GM19043 (cell line): ENCODE results near the gene TRPV5.

Experiments
- ATAC-seq: cut with Tn5 transposase; IDR thresholded peaks from one replicate; pipeline ENCODE4 v1.9.1; 2021; ENCODE audit warnings: low read depth; ENCODE audit not compliant: unreplicated experiment

The TRPV5 gene

DNA sequence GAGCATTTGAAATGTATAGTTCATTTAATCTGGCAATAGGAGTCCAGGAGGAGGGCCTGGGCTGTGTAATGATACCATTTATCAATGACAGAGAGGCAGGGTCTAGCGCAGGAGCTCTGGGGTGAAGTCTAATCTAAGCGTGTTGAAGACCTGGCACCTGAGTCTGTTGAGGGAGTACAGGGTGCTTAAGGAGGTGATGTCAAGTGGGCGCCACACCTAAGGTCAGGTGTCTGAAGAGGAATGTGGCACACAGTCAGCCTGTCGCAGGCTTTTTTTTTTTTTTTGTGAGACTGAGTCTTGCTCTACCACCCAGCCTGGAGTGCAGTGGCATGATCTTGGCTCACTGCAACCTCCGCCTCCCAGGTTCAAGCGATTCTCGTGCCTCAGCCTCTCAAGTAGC lies 8.0 kb upstream of the TRPV5 start:
- ATAC-seq, result no peak

DNA sequence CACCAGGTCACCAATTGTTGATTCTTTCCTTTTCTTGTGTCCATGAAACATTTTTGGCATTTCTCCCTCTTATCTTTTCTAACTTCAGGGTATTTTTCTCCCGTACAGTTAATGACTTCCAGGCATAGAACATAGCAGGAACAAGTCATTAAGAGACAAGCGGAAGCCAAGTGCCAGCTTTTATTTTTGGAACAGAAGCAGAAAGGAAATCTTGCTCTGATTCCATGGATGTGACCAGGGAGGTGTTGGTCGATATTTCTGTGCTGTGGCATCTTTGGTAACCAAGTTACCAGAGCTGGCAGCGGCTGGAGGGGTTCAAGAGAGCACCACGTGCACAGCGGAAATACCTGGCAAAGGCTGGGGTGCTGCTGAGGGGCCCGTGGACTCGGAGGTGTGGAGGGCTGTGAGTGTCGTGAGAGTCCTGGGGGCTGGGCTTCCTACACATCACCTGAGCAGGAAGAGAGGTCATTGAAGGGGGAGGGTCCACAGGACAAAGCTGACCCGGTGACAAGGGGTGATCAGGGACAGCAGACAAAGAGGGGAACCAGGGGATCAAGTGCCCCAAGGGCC lies 7.5 kb upstream of the TRPV5 start:
- no peak for ATAC-seq

DNA sequence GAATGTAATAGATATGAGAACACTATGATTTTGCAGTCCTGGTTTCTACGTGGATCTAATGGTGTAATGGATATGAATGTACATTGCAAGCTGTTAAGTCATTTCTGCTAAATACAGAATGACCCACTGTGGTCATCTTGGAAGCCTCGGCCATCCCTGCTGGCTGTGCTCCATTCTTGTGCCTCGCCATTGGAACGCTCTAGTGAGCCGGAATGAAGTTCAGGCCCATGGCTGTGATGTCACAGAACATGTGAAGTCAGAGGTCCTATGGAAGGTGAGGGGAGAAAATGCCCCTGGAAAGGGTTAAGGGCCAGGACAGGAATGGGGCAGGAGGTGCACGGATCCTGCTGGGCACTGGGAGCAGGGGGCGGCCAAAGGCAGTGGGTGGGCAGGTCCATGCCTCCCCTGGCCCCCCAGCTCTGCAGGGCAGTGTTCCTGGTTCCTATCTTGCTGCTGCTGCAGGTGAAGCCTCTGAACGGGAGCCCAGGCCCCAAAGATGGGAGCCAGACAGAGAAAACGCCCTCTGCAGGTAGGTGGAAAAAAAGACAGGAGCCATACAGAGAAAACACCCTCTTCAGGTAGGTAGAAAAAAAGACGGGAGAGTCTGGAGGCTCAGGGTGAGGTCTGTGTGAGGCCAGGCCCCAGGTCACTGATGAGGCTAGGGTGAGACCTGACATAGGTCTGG lies 5.8 kb upstream of the TRPV5 start, which contains the start of gene LLCFC1:
TSS of gene LLCFC1 (plus strand) at position 259 of the 685 bp plus-strand sequence. CDS start at position 397, 138 bp downstream.
- no peak for ATAC-seq

DNA sequence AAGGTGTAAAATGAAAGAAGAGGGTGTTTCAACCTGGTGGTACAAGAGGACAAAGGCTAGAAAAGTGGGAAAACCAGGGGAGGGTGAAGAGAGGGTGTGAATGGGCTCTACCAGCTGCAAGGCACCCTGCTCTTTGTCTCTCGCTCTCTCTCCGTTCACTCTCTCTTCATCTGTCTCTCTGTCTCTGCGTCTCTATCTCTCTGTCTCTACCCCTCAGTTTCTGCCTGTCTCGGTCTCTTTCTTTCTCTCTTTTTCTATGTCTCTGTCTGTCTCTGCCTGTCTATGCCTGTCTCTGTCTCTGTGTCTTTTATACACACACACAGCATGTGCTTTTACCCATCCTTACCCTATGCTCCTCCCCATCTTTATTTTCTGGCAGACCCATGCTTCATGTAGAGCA lies 5.1 kb upstream of the TRPV5 start:
- ATAC-seq, result no peak

DNA sequence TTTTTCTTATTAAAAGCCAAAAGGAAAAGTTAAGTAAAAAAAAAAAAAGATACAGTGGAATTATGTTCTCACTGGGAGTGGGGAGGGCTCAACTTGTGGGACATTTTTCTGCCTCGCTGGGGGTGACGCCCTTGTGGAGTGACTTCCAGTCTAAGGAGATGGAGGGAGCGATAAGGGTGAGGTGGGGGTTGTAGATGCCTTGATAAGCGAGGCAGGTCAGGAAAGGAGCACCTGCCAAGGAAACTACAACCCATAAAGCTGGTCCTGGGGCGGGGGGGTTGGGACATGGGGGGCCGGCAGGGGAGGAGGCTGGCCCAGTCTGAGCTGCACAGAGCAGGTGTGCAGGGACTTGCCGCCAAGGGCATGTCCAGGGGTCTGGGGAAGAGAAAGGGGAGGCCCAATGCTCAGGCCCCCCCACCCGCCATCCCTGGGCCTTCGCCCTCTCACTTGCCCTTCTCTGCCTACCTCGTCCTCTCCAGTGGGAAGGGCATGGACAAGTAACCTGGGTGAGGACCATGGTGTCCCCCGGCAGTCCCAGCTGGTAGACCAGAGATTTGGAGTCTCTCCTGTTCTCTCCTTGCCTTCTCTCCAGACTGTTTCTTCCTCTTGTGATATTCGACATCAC lies 2.5 kb upstream of the TRPV5 start:
- no peak for ATAC-seq

DNA sequence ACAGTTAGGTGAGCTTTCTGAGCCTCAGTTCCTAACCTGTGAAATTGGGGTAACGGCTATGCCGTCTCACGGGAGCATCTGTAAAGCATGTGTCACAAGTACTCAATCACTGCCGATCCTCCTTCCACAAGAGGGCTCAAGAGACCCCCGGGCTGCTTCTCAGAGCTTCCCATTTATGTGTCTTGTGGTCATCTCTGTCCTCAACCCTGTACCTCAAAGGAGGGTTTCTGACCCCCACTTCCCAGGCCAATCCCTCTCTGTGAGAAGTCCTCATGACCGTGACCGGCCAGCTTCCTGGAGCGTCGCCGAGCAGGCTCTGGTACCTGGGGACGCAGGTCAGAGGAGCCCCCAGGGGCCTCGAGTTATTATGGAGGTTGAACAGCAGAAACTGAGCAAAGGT lies 510 bp upstream of the TRPV5 start:
- ATAC-seq, result no peak

DNA sequence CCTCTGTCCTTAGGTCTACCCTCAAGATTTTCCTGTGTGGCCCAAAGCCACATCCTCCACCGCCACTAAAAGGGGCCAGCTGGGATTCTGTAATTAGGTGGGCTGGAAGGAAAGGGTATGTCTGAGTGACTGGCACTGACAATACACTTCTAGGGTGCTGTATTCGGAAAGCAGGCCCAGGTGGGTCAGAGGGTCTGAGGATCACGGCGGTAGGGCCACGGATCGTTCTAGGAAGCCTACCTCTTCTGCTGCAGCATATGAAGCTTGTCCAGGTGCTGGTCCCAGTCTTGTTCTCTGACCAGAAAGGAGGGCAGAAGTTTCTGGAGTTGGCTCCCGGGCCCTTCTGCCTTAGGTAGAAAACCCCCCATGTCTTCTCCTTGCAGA lies 462 bp downstream of the TRPV5 start:
- ATAC-seq, result no peak

DNA sequence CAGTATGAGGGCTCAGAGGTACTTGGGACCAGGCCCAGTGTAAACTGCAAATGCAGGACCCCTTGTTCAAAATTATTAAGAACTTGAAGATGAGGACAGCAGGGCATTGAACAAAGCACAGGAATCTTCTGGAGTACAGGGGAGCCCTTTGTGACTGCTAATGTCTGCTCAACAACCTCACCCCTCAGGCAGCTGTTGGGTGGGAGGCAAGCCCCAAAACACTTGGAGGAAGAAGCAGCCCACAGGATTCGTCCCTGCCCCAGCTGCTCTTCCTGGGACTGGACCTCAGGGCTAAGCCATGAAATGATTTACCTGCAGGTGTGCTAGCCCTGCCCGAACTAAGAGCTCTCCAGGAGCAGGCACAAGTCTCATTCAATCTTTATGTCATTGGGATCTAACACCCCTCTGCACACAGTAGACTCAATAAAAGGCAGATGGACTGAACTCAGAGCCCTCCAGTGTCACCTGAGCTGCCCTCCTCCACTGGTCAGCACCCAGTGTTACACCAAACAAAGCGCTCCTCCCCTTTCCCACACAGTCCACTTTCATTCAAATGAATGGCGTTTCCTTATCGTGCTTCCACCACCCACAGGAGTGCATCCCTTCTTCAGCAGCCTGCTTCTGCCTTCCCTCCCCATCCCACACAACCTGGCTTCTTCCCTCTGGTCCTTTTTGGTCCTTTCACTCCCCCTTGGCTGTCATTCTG lies 1.0 kb downstream of the TRPV5 start:
- ATAC-seq, result no peak

DNA sequence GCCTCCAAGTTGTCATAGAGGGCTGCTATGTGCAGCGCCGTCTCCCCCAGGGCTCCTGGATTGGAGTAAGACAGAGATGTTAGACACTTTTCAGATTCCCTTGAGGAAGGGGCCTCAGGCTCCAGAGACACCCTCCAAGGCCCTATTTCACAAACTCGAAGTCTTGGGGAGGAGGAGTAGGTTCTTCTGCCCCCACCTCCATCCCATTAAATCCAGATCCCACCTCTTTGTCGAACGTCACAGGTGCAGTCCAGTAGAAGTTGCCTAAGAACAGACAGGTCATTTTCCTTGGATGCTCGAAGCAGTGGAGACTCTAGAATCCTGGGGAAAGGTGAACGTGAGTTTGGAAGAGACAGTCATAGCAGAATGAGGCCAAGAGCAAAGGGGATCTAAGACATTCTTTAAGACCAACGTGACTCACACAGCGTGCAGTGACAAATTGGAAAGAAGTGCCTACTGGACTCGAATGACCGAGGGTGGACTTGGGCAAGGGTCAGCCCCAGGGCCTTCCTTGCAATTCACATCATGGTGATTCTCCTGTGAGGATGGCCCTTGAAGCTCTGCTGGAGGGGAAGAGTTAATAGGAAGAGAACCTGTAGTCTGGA lies 3.3 kb downstream of the TRPV5 start:
- ATAC-seq, result no peak

DNA sequence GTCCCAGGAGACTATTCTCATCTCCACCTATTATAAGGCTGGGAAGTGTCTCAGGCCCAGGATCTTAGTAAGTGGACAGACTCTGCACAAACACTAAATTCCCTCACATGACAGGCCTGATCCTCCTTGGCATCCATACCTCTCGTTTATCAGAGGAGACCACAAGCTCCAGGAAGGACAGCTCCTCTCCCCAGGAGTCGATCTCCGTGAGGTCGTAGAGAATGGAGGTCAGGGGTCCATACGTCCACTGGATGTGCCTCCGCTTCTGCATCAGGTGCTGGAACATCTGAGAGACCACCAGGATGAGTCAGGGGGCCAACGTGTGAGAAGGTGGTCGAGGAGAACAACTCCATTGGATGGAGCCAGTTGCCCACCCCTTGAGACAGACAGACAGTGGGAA lies 5.6 kb downstream of the TRPV5 start:
- ATAC-seq, result no peak

DNA sequence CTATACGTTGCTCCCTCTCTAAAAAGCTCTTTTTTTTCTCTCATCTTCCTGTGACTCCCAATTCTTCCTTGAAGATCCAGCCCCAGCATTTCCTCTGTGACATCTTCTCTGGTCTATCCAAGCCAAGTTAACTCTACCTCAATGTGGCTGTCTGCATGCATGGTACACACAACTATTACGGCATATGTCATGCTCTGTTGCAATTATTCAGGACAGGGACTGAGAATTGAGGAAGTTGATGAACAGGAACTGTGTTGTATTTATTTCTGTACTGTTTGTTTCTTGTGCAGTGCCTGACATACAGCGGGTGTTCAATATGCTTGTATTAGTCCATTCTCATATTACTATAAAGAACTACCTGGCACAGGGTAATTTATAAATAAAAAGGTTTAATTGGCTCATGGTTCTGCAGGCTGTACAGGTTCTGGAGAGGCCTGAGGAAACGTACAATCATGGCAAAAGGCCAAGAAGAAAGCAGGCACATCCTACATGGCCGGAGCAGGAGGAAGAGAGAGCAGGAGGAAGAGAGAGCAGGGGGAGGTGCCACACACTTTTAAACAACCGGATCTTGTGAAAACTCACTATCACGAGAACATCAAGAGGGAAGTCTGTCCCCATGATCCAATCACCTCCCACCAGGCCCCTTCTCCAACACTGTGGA lies 6.3 kb downstream of the TRPV5 start:
- no peak for ATAC-seq

DNA sequence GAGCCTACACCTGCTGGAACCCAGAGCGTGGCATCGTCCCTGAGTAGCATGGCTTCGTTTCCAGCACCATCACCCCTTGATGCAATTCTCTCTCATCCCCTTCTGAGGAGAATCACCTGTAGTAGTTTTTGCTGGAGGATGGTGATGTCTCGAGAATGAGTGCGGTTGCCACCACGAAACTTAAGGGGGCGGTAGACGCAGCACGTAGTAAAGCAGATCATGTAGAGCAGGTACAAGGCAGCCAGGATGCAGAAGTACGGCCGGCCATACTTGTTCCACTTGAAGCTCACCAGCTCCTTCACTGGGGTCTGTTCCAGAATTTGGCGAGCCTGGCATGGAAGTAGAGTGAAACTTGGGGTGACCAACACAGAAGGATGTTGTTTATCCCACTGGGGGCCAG lies 8.1 kb downstream of the TRPV5 start:
- ATAC-seq, result no peak

DNA sequence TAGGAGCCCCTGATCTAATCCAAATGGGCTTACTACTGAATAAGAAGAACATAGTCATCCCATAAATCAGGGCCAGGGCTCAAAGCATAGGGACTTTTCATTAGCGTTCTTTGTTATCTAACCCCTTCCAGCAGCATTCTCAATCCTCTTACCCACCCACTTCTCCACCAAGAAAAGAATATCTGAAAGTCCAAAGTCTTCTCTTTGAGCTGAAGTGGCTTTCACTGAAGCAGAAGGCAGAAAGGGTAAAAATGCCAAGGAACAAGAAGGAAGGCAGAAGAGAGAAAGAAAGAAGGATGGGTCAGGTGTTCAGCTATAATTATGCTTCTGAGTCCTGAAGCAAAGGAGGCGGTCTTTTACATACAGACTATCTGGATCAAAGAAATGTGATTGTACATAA lies 10.2 kb downstream of the TRPV5 start:
- ATAC-seq, result no peak

DNA sequence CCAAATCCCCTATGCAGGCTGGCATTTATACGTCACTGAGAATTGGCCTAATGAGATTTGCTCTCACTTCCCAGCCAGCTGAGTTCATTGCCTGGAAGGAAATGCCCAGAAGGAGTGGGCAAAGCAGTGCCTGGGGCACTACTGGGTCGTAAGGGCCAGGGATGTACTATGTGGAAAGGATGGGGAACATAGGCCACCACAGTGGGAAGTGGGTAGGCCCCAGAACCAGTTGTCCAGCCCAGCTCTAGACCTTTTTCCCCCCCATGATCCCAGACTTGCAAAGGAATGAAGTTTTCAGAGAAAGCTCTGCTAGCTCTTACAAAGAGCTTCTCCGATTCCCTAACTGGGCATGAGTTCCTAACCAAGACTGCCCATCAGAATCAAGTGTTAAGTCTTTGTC lies 13.9 kb downstream of the TRPV5 start:
- ATAC-seq, result no peak

DNA sequence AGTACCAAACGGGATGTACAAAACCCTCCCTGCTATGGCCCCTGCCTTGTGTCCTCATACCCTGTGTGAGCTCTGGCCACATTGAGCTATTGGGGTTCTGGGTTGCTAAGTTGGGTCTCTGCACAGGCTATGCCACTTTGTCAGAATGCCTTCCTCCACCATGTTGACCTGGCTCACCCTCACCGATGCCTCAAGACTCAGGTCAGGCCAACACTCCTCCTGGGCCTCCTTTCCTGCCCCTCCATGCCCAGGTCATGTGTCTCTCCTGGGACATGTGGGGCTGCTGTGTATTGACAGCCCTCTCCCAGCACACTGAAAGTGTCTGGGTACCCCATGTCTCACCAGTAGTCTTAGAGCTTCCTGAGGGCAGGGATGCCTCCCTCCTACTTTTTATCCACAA lies 14.6 kb downstream of the TRPV5 start:
- ATAC-seq, result no peak

DNA sequence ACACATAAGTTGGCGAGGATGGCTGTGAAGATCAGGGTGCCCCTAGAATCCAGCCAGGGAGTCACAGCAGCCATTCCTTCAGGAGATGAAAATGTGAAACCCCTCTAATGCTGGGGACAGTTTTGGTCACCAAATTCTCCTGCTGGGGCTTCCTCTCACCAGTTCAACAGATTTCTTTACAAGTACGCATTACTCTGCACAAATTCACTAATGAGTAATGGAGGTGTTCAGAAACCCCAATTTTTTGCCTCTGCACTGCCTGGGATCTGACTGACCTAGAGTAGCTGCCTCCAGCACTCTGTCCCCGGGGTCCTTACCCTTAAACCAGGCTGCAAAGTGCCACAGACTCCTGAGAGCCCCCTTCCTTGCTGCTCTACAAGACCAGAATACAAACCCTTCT lies 16.1 kb downstream of the TRPV5 start:
- ATAC-seq, result no peak

DNA sequence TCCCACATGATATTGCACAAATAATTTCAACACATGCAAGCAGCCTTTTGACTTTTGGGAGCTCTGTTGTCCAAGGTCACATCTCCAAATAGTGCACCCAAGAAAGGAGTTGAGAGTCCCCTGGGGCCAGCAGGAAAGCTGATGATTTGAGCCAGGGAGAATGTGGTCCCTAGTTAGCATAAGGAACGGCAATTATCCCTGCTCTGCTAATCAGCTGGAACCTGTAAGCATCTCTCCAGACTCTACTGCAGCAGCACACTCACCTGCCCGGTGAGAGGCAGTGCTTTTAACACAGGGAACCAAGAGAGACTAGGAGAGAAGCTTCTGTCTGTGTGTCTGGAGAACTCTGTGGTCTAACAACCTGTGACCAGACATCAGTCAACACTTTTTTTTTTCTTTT lies 17.0 kb downstream of the TRPV5 start:
- ATAC-seq, result no peak

DNA sequence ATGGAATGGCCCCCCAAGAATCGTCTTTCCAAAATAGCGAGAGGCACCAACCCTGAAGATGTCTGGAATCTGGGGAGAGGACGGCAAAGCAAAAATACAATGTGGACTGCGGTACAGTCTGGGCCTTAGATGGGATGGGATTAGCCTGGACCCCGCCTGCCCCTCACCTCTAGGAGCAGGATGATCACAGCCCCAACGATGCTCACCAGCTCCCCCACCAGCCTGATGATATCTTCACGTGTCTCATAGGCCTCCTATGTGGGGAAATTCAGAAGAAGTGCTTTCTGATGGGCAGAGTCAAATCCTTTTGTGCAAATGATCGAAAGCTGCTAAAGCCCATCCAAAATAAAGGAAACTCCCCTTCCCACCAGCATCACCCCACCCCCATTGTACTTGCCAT lies 18.2 kb downstream of the TRPV5 start:
- ATAC-seq, result no peak

DNA sequence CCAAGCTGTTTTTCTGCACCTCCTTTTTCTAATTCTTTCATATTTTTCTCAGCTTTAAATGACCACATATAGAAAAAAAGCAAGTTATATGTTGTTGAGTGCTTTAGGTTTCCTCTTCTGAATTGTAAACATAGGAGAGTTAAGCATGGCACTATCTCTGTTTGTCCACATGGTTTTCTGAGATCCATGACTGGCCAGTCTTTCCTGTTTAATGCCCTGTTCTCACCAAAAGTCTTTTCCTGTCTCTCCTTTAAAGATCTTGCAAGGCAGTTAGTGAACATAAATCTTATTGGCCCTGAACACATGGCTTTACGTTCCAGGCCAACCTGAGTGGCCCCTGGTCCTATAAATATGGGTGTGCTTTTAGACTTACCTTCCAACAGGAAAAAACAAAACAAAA lies 19.4 kb downstream of the TRPV5 start:
- no peak for ATAC-seq

DNA sequence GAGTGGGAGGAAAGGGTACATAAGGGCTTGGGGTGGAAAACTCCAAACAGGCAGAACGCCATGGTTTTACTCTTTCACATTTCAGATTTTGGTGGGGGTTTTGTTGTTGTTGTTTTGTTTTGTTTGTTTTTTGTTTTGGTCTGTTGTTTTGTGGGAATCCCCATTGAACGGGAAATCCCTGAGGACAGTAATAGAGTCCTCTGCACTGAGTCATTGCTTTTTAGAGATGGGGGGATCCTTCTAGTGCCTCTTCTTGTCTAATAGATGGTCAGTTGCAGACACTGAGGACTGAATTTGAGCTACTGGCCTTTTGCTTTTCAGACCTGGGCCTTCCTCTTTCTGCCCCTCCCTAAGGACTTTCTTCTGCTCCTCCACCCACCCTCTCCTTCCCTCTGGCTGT lies 20.0 kb downstream of the TRPV5 start:
- no peak for ATAC-seq

DNA sequence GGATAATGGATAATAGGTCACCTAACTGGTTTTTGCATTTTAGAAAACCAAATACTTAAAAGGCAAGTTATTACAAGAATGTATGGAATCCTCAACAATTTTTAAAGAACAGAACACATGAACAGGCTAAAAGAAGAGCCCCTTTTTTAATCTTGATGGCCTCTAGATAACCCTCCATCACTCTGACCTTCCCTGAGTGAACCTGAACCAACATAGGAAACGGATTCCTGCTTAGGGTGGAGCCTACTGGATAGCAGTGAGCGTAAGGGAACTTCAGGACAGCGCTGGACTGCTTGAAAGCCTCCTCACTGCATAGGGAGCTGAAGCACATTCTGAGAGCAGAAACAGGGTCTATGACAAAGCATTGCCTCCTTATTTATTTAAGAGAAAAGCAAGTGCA lies 20.5 kb downstream of the TRPV5 start:
- no peak for ATAC-seq
